Activated CD8-positive, alpha-beta memory T cell treated with anti-CD3 and anti-CD28 coated beads for 24 hours (primary cell): ENCODE results near the gene CARS2.
A peak's percentile ranks its signal among the peaks of the same experiment; 100 is the strongest.
"Not testable (repeated sequence)": the region's sequence is repeated elsewhere in the genome, so short reads cannot be mapped to it uniquely, and the experiment has no call there.

Experiments
- DNase-seq: peaks from one replicate; pipeline ENCODE4 v3.0.0-alpha.2; 2020

CARS2 gene

DNA sequence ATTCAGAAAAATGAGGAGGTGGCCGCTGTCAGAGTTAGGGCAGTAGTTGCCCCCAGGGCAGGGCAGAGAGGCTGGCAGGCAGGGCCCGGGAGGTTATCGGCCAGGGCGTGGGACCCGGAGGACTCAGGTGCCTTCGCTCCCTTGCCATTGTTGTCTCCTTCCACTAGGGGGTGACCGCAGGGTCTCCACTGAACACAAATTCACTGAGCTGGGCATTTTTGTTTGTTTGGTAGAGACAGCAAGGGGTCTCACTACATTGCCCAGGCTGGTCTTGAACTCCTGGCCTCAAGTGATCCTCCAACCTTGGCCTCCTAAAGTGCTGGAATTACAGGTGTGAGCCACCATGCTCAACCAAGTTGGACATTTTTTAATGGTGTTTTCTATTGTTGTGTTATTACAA is 25.1 kb downstream of the CARS2 start:
- no peak for DNase-seq

DNA sequence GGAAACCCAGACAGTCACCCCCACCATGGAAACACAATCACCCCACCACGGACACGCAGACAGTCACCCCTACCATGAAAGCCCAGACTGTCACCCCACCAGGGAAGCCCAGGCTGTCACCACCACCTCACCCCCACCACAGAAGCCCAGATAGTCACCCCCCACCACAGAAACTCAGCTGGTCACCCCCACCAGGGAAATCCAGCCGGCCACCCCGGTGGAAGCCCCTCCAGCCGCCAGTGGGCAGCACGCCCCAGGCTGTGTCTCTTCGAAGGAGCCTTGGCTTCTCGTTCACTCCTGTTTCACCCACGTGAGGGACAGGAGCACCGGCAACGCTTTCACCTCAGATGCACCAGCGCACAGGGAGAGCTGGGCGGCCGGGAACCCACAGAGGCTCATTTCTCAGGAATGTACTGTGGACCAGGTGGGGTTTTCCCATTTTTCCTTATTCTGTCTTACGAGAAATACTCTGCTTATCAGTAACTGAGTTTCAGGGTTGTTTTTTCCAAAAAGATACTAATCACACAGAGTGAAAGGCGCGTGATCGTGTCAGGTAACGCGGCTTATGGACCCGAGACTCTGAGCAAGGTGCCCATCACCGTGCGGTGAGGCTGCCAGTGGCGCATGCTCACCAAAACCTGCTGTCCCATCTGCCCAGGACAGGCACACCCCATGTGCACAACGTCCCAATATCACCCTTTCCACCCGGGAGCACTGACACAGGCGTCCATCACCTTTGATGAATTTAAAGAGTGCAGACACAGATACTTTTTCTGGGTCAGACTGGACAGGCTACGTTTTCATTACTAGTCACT is 28.0 kb downstream of the CARS2 start:
- no peak for DNase-seq

DNA sequence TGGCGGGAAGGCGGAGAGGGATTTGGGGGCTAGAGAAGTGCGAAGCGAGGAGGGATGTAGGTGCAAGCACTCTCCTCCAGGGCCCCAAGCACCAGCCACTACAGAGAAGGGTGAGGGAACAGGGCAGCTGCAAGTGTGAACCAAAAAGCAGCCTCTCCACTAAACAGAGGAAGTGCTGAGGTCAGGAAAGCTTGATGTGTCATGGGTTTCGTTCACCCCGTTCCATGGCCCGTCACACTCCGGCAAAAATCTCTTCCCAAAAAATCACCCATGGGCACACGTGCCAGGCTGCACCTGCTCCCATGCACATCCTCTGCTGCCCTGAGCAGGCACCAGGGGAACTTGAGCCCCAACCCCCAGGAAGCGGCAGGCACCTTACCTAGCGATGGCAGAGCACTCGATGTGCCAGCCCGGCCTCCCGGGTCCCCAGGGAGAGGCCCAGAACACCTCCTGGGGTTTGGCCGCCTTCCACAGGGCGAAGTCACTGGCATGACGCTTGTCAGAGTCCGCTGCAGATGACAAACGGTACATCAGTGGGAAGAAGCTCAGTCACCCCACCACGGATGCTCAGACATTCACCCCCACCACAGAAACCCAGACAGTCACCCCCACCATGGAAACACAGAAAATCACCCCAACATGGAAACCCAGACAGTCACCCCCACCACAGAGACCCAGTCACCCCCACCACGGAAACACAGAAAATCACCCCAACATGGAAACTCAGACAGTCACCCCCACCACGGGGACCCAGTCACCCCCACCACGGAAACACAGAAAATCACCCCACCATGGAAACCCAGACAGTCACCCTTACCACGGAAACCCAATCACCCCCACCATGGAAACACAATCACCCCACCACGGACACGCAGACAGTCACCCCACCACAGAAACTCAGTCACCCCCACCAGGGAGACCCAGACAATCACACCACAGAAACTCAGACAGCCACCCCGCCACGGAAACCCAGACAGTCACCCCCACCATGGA is 29.0 kb downstream of the CARS2 start:
- no peak for DNase-seq

DNA sequence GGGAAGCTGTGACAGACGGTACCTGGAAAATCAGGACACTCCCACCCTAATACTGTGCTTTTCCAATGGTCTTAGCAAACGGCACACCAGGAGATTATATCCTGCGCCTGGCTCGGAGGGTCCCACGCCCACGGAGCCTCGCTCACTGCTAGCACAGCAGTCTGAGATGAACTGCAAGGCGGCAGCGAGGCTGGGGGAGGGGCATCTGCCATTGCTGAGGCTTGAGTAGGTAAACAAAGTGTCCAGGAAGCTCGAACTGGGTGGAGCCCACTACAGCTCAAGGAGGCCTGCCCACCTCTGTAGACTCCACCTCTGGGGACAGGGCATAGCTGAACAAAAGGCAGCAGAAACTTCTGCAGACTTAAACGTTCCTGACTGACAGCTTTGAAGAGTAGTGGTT is 36.1 kb downstream of the CARS2 start:
- not testable (repeated sequence) for DNase-seq

DNA sequence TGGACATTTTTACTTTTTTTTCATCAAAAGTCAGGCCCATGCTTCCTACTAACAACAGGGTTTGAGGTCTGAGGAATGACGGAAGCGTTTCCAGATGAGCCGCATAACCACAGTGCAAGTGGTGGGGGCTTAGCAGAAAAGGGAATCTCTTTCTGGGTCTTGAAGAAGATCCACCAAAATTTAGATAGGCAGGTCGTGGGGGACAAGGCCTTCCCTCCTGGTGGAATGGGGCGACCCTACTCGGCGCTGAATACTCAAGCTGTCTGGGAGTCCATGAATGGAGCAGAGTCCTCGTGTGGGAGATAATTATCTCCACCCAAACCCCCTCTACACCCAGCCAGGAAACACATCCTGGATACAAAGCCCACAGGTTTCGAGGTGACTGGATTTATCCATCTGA is 36.9 kb downstream of the CARS2 start:
- no peak for DNase-seq

DNA sequence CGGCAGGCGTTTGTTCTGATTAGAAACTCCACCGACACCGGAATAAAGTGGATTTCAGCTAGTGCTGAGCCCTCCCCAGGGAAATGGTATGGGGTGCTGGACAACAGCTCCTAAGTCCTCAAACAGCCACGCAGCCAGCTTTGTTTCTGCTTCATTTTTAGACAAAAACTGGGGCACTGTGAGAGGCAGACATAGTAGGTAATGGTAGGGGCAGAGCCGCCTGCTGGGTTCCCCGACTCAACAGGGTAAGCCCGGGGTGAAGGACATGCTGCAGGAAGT is 39.7 kb downstream of the CARS2 start:
- no peak for DNase-seq

DNA sequence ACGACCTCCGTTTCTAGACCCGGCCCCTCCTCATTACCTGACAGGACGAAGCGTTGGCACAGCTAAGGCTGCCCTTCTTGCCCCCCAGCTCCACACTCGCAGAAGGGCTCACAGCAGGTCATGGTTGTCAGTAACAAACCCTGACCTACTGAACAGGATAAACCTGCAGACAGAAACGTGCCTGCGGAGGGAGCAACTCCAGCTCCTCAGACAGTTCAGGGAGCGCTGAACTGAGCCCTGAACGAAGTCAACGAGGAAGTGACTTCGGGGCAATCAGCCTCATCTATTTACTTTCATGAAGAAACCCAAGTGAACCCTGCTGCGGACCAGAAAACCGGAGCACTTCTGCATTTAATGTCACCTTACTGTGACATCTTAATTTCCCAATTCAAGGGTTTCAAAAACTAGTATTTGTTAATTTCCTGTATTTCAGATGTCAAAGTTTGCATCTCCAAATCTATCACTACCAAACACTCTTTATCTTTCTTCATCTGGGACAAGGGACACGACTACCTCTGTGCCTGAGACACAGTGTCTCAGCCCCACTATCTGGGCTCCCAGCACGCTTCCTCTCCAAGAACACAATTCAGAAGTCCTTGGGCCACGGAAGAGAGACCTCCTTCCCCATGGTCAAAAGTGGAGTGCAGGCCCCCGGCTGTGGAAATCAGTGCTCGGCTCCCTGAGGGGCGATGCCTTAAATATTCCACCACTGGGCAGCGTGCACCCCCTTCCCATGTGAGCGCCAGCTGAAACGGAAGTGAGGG is 40.2 kb downstream of the CARS2 start:
- DNase-seq = no peak

DNA sequence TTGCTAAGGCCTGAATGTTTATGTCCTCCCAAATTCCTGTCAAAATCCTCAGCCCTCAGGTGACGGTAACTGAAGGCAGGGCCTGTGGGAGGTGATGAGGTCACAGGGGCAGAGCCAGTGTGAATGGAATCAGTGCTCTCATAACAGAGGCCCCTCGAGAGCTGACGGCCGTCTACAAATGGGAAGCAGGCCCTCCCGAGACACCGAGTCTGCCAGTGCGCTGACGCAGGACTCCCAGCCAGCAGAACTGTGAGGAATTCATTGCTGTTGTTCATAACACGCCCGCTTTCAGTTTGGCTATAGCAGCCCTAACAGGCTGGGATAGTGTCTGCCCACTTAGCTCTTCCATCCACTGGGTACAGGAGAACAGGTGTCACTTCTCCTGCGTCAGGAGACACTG is 41.2 kb downstream of the CARS2 start:
- DNase-seq = no peak

DNA sequence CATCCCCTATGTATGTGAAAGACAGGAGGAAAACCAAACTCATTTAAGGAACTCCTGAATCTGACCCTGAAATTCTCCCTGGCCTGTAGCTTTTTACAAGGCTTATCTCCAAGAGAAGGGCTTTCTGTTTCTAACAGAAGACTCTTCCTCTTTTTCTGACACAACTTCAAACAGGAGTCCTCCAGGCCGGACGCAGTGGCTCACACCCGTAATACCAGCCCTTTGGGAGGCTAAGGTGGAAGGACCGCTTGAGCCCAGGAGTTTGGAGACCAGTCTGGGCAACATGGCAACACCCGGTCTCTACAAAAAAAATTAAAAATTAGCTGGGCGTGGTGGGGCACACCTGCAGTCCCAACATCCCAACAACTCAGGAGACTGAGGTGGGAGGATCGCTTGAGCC is 41.9 kb downstream of the CARS2 start:
- DNase-seq = no peak

DNA sequence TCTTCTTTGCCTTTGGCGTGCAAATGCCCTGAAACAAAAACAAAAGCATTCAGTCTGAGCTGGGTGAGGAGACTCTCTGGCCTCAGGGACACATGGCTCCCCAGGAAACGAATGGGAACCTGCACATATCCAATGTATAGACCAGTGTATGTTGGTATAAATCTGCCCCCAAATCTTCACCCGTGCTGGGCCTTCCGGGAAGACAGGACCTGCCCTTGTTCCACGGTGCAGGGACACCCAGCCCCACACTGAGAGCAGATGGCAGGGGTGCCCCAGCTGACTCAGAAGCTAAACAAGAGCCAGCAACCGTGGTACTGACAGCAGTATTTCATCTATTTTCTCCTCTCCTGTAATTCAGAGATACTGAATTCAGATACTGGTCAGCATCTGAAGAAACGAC is 42.4 kb downstream of the CARS2 start:
- no peak for DNase-seq

DNA sequence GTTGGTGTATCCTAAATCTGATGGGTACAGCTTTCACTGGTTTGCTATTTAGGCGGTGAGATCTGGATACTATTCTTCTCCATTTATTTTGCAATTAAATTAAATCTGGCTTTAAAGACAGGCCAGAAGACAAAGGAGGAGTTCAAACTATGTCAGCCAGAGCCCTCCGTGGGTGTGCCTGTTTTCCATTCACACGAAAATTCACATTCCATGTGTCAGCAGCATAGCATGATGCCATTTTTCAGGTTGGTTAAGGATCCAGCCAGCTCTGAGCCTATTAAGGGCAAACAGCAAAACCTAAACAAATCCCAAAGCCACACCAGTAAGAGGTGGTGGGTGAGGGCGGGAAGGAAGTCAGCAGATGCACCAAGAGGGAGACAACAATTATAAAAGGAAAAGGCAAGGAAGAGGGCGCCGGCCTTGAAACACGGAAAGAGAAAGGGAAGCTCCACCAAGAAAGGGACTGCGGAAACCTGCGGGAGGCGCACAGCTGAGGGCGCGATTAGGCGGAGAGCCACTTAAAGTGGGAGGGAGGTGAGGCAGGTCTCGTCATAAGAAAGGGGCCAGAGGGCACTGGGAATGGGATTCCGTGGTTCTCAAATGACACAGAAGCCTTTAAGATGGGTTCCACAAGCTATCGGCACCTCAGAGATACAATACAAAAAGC is 43.0 kb downstream of the CARS2 start:
- no peak for DNase-seq

DNA sequence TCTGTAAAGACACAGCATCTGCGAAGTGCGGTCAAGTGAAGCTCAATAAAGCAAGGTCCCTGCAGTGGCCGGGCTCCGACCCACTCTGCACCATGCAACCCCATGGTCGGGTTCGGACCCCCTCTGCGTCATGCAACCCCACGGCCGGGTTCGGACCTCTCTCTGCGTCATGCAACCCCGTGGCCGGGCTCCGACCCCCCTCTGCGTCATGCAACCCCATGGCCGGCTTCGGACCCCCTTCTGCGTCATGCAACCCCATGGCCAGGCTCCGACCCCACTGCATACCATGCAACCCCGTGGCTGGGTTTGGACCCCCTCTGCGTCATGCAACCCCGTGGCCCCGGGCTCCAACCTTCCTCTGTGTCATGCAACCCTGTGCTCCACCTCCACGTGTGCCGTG is 43.8 kb downstream of the CARS2 start:
- DNase-seq = no peak

DNA sequence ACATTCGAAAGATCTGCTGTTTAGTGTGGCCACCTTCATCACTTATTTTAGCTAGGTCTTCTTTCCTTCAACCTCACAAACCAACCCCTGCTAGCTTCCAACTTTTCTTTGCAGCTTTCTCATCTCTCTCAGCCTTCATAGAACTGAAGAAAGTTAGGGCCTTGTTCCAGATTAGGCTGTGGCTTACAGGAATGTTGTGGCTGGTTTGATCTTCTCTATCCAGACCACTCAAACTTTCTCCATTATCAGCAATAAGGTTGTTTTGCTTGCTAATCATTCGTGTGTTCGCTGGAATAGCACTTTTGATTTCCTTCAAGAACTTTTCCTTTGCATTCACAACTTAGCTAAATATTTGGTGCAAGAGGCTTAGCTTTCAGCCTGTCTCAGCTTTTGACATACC is 44.7 kb downstream of the CARS2 start:
- no peak for DNase-seq

DNA sequence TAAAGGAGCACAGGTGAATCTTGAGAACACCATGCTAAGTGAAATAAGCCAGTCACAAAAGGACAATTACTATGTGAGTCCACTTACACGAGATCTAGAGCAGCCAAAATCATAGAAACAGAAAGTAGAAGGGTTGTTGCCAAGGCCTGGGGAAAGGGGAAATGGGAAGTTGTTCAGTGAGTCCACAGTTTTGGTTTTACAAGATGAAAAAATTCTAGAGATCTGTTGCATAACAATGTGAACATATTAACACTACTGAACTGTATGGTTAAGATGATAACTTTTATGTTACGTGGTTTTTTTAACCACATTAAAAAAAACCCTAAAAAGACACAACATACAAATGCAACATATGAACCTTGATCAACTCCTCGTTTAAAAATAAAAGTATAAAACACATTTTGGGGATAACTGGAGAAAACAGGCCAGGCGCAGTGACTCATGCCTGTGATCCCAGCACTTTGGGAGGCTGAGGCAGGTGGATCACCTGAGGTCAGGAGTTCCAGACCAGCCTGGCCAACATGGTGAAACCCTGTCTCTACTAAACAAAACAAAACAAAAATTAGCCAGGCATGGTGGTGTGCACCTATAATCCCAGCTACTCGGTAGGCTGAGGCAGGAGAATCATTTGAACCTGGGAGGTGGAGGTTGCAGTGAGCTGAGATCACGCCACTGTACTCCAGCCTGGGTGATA is 47.6 kb downstream of the CARS2 start:
- DNase-seq = peak; percentile 24

DNA sequence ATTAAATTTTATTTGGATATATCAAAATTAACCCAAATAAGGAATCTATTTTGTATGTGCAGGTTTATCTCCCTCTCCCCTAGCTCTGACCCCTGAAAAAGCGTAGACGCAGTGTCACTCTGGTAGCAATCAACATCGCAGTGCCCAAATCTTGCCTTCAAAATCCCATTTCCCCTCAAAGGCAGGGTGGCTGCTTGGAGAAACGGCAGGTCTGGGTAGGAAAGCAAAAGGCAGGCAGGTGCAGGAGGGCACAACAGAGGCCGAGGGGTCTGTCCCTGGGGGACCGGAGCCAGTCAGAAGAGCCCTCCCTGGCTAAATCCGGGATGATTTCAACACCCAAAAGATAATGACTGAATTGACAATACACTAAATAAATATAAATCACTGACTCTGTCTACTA is 48.7 kb downstream of the CARS2 start:
- DNase-seq = no peak

DNA sequence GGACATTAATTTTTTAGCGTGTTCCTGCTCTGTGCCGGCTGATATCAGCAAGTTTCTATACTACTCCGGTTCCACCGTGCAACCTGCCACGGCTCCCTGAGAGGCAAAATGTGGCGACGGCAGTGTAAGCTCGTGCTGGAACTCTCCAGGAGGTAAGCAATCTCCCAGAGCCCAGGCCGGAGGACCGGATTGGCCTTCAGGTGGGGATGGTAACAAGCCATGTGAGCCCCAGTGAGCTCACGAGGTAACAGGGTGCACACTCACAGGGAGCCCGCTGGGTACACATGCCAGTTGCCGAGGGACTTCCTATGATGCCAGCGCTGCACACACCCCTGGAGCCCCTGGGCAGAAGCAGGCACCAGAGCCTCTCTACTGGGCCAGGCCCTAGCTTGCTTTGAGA is 52.1 kb downstream of the CARS2 start:
- DNase-seq = no peak

DNA sequence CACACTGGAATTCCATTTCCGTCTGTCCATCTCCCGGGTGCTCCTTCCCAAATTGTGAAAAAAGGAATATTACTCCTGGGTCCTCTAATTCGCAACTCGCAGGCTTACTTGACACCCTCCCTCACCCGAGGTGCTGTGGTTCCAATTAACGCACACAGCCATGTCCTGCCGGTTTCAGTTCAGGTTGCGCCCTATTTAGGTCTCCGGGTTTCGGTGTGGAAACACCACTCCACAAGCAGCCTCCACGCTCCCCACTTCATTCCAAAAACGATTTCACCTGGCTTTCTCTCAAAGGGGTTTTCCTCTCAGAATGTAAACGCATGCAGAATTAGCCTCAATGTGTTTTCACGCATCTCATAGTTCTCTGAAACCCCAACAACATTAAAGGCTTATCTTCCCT is 52.6 kb downstream of the CARS2 start:
- DNase-seq = no peak

DNA sequence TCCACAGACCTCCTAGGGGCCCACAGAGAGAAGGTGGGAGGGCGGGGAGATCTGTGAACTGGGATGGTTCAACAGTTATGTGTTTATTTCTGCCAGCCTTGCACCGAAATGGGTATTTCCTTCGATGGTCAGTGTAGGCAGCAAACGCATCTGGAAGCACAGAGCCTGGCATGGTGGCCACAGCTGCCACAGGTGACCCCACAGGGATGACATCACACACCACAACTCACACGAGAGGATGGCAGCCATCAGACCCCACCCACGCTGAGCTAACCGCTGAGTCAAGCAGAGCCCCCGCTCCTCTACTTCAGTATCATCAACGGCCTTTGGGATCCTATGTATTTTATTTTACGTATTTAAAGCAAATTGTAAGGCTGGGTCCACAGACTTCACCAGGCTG is 53.2 kb downstream of the CARS2 start:
- DNase-seq = no peak

DNA sequence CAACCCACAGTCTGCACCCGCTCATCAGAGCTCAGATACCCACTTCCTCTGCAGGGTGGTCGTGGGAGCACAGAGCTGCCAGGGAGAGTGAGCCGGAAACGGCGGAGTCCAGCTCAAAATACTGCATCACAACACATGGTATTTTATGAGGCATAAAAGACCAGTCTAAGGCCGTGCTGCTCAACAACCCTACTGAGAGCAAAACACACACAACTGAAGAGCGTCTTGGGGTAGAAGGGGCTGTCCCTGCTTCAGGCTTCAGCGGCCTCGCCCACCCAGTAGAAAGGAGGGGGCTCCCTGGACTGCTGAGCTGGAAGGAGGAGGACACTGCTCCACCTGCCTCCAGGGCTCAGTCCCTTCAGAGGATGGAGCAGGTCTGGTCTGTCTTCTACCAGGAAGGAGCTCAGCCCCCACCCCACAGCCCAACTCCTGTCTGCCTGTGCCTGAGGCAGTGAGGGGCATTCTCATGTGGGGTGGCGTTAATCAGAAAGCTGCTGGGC is 53.6 kb downstream of the CARS2 start:
- DNase-seq = no peak

DNA sequence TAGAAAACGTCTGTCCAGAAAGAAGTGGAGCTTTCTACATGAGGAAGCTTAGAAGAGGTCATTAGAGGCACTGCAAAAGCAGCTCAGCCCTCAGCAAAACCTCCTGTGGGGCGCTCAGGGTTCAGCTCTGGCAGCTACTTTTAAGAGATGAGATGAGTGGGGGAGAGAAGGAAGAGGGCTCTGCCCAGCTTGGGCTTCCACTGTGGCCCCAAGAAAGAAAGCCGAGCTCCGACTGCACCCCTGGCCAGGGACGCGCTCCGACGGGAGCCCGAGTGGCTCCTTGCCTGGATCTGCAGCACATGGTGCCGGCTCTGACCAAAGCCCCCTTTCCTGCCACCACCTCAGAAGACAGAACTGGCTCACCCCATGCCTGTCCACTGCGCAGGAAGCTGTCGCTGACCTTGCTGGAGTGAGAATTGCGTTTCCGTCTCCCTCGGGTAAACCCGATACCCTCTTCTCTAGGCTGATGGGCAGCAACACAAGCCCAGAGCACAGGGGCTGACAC is 54.1 kb downstream of the CARS2 start:
- no peak for DNase-seq

DNA sequence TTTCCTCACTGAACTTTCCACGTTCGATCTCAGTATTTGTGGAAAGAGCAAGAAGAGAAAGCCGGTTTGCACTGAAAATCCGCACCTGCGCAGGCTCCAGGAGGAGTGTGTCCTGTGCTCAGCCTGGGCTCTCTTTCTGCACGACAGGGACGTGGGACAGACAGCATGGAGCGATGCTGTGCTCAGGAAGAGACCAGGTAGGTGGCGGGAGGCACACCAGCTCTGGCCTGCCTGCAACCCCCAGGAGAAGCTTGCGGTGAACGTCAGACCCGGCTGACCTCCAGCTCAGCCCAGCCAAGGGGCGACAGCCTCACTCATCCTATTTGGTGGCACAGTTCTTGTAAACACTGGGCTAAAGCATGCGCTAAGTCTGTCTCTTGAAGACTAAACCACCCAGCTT is 54.6 kb downstream of the CARS2 start:
- DNase-seq = no peak

DNA sequence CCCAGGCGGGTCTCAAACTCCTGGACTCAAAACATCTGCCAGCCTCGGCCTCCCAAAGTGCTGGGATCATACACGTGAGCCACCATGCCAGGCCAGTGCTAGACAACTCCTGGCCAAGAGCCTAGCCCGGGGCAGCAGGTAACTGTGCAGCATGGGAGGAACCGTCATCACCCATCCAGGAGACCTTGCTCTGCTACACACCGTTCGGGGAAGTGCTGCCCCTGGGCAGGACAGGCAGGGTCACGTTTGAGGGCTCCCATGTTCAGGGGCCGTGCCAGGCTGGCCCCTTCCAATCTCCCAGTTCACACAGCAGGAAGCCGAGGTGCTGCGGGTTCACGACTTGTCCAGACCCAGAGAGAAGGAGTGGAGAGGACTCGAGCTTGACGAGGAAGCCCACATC is 55.5 kb downstream of the CARS2 start:
- DNase-seq = no peak
